PC-9 (cell line): ENCODE data around the gene PRKCH. TPM values are rescaled to one million over a fixed set of nuclear protein-coding genes. Genes with fewer than 3 reads are reported as not detected.
A peak's percentile ranks its signal among the peaks of the same experiment; 100 is the strongest.
"Not testable (repeated sequence)": the region's sequence is repeated elsewhere in the genome, so short reads cannot be mapped to it uniquely, and the experiment has no call there.

ENCODE experiments used
- BruUV-seq: library from RNA; stranded (reverse); fragments of 400-500 nt; replicated peaks from 2 replicates; lab custom pipeline; 2021; lab: Mats Ljungman, UMichigan
- CTCF ChIA-PET: fragments of 300-600 bp; sonication (Branson Sonifier 250); formaldehyde crosslinking; loops from one replicate; lab custom pipeline; 2022; ENCODE audit warnings: antibody characterized with exemption; lab: Charles Lee
- POLR2A ChIA-PET: fragments of 300-600 bp; sonication (Branson Sonifier 250); formaldehyde crosslinking; loops from one replicate; lab custom pipeline; 2022; ENCODE audit warnings: antibody characterized with exemption; ENCODE audit not compliant: unreplicated experiment; lab: Charles Lee
- DNase-seq, 2 experiments: peaks; one replicate each; pipeline versions ENCODE4 v3.0.0 to v3.0.0-alpha.2; 2015 to 2022; ENCODE audit warnings: mixed read lengths in 1 of 2
- H2AFZ ChIP-seq: fragments of 200-600 bp; sonication (generic); 2 replicates; pipeline ENCODE4 v1.8.1; 2017; ENCODE audit warnings: antibody characterized with exemption
- H3F3A ChIP-seq: fragments of 200-600 bp; sonication (generic); 2 replicates; pipeline ENCODE4 v1.8.1; 2017; ENCODE audit warnings: antibody characterized with exemption, mild to moderate bottlenecking, low read depth; ENCODE audit not compliant: insufficient read depth
- H3K27ac ChIP-seq: fragments of 200-600 bp; sonication (generic); 2 replicates; pipeline ENCODE4 v1.6.1; 2016; ENCODE audit warnings: mixed run types
- H3K27me3 ChIP-seq: fragments of 200-600 bp; sonication (generic); 2 replicates; pipeline ENCODE4 v1.6.1; 2016; ENCODE audit warnings: low read depth, mixed run types; ENCODE audit not compliant: insufficient read depth
- H3K36me3 ChIP-seq: fragments of 200-600 bp; sonication (generic); 2 replicates; pipeline ENCODE4 v1.6.1; 2016; ENCODE audit warnings: low read depth, mixed run types
- H3K4me1 ChIP-seq: fragments of 200-600 bp; sonication (generic); replicated peaks from 2 replicates; pipeline ENCODE4 v1.6.1; 2016; ENCODE audit warnings: mixed run types; ENCODE audit not compliant: insufficient read depth
- H3K4me2 ChIP-seq: fragments of 200-600 bp; sonication (generic); 2 replicates; pipeline ENCODE4 v1.6.1; 2017; ENCODE audit warnings: mixed run types
- H3K4me3 ChIP-seq: fragments of 200-600 bp; sonication (generic); 2 replicates; pipeline ENCODE4 v1.6.1; 2016; ENCODE audit warnings: mixed run types
- H3K79me2 ChIP-seq: fragments of 200-600 bp; sonication (generic); 2 replicates; pipeline ENCODE4 v1.6.1; 2017; ENCODE audit warnings: low read depth, mixed run types
- H3K9me2 ChIP-seq: fragments of 200-600 bp; sonication (generic); 2 replicates; pipeline ENCODE4 v1.8.1; 2017; ENCODE audit warnings: mild to moderate bottlenecking; ENCODE audit not compliant: insufficient read depth
- H3K9me3 ChIP-seq: fragments of 200-600 bp; sonication (generic); 2 replicates; pipeline ENCODE4 v1.8.1; 2016; ENCODE audit warnings: low read depth; ENCODE audit not compliant: insufficient read depth
- H4K20me1 ChIP-seq: fragments of 200-600 bp; sonication (generic); 2 replicates; pipeline ENCODE4 v1.8.1; 2017; ENCODE audit not compliant: insufficient read depth
- EZH2 ChIP-seq: fragments of 200-600 bp; sonication (generic); IDR thresholded peaks from 2 replicates; pipeline ENCODE4 v1.8.0; 2017; ENCODE audit warnings: antibody characterized with exemption, low read depth
- intact Hi-C: fragments of 100-400 bp; cut with micrococcal nuclease; formaldehyde crosslinking; loops from one replicate; pipeline ENCODE4 v1.10.0; 2022; ENCODE audit not compliant: unreplicated experiment
- total RNA-seq: library from RNA; stranded (reverse); gene quantifications from 2 replicates; pipeline ENCODE4 v1.2.3, GENCODE V29; 2021
- TF ChIP-seq, protein P1 (sequence below): fragments of 200-600 bp; sonication (generic); conservative IDR thresholded peaks from 2 replicates; pipeline ENCODE4 v1.6.1; 2017; ENCODE audit warnings: mixed run types, antibody characterized with exemption, mild to moderate bottlenecking, moderate library complexity

PRKCH gene
- total RNA-seq, 1 experiment from 2014 or later: 32.4 TPM

DNA sequence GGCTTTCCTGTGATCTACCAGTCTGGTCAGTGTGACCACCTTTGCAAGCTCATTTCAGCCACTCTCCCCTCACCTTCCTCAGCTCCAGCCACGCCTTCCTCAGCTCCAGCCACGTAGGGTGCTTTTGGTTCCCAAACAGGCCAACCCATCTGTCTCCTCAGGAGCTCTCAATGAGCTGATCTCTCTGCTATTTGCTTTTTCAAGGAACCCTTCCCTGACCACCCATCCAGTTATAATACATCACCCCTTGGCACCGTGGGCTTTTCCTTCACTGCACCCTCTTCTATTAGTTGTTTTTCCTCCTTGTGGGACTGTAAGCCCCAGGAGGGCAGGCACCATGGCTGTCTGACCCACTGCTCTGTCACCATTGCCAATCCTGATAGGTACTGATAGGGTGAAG is 2.3 kb upstream of the PRKCH start:
- peaks cover 24% of the 10 kb centered on the region for H3K79me2 ChIP-seq
- DNase-seq: no peak
- no peak overlapping the region for H3K4me3 ChIP-seq
- H3K9me3 ChIP-seq: no peaks in the 10 kb centered on the region
- no peaks in the 10 kb centered on the region for H3K9me2 ChIP-seq
- H3F3A ChIP-seq: 0 out of 2 replicates have a peak, but pooled peaks cover 16% of the 10 kb centered on the region
- intact Hi-C loops: no loop called here
- H3K4me2 ChIP-seq: no peak overlapping the region
- no peaks in the 10 kb centered on the region for H4K20me1 ChIP-seq
- ChIA-PET POLR2A (no interaction called here), CTCF (interaction anchor here (0.6 kb wide), 1 partner anchor 275 kb away, joined by 3 read pairs; no protein-coding TSS in a partner anchor)
- BruUV-seq: no TSS peak
- no peaks in the 10 kb centered on the region for H3K27me3 ChIP-seq
- H3K36me3 ChIP-seq: no peaks in the 10 kb centered on the region
- H3K27ac ChIP-seq: no peak overlapping the region
- TF ChIP-seq, protein P1, sequence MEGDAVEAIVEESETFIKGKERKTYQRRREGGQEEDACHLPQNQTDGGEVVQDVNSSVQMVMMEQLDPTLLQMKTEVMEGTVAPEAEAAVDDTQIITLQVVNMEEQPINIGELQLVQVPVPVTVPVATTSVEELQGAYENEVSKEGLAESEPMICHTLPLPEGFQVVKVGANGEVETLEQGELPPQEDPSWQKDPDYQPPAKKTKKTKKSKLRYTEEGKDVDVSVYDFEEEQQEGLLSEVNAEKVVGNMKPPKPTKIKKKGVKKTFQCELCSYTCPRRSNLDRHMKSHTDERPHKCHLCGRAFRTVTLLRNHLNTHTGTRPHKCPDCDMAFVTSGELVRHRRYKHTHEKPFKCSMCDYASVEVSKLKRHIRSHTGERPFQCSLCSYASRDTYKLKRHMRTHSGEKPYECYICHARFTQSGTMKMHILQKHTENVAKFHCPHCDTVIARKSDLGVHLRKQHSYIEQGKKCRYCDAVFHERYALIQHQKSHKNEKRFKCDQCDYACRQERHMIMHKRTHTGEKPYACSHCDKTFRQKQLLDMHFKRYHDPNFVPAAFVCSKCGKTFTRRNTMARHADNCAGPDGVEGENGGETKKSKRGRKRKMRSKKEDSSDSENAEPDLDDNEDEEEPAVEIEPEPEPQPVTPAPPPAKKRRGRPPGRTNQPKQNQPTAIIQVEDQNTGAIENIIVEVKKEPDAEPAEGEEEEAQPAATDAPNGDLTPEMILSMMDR: no peak
- TF ChIP-seq EZH2: no peak
- H2AFZ ChIP-seq: no peak overlapping the region
- peaks cover 18% of the 10 kb centered on the region for H3K4me1 ChIP-seq

DNA sequence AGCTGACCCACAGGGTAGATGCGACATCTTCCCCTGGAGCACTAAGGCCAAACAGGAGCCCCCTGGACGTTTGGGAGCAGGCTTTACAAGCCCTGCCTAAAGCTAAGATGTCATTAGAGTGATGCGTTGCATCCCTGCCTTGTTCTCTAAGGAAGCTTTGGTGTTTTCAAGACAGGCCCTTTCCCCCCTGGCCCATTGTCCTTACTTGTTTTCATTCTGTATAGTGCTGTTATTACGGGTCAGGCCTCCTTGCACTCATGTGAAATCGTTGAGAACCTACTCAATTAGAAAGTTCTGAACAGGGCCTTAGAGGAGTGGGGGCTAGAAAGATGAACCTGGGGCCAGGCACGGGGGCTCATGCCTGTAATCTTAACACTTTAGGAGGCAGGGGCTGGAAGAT is 1.7 kb upstream of the PRKCH start:
- no peak overlapping the region for H2AFZ ChIP-seq
- TF ChIP-seq EZH2: no peak
- TF ChIP-seq, protein P1: no peak
- intact Hi-C loops: loop anchor here (2.0 kb wide), 2 partner anchors 61 to 137 kb away; no protein-coding TSS in a partner anchor
- H3F3A ChIP-seq: 0 out of 2 replicates have a peak, but pooled peaks cover 11% of the 10 kb centered on the region
- H3K4me1 ChIP-seq: peaks cover 24% of the 10 kb centered on the region
- no peak overlapping the region for H3K27ac ChIP-seq
- no peak for DNase-seq
- H4K20me1 ChIP-seq: no peaks in the 10 kb centered on the region
- CTCF ChIA-PET: interaction anchor here (0.6 kb wide), 2 partner anchors 58 to 274 kb away, joined by 3 to 8 read pairs; no protein-coding TSS in a partner anchor
- H3K79me2 ChIP-seq: peaks cover 30% of the 10 kb centered on the region
- H3K4me3 ChIP-seq: no peak overlapping the region
- no peak overlapping the region for H3K4me2 ChIP-seq
- H3K9me3 ChIP-seq: no peaks in the 10 kb centered on the region
- BruUV-seq: no TSS peak
- no peaks in the 10 kb centered on the region for H3K27me3 ChIP-seq
- POLR2A ChIA-PET: no interaction called here
- H3K36me3 ChIP-seq: no peaks in the 10 kb centered on the region
- H3K9me2 ChIP-seq: no peaks in the 10 kb centered on the region

- BruUV-seq, H3K9me3 ChIP-seq, DNase-seq, H3K27me3 ChIP-seq, H3K9me2 ChIP-seq, POLR2A ChIA-PET, H4K20me1 ChIP-seq, H3K27ac ChIP-seq, H3K36me3 ChIP-seq, H2AFZ ChIP-seq, H3F3A ChIP-seq, H3K4me3 ChIP-seq: not testable (repeated sequence)
- Histone ChIP-seq H3K79me2 (peaks cover 35% of the 10 kb centered on the region), H3K4me2 (peak overlapping the region; percentile 99; the same call in 1 of the 2 replicates), H3K4me1 (peaks cover 29% of the 10 kb centered on the region)
- intact Hi-C loops: loop anchor here (2.0 kb wide), 2 partner anchors 61 to 137 kb away; no protein-coding TSS in a partner anchor
- CTCF ChIA-PET: interaction anchor here (0.6 kb wide), 1 partner anchor 58 kb away, joined by 8 read pairs; no protein-coding TSS in a partner anchor
These were observed 1.2 kb upstream of the PRKCH start for GRCh38 chr14:61320170-61320569.
